Mucosa of descending colon (tissue), 3 donors: ENCODE measurements around the gene DNAJC15. TPM values are rescaled to one million over a fixed set of nuclear protein-coding genes. Genes with fewer than 3 reads are reported as not detected.

ENCODE experiments used
- ATAC-seq: fragments of 200-7000 bp; cut with Tn5 transposase; one replicate; pipeline ENCODE4 v1.9.1; 2020; ENCODE audit warnings: mild to moderate bottlenecking, moderate library complexity
- DNase-seq, 3 donors: peaks; one replicate each; pipeline ENCODE4 v3.0.0-alpha.2; 2020
- H3K36me3 ChIP-seq: fragments of 200-600 bp; one replicate; pipeline ENCODE4 v1.8.0; 2021; ENCODE audit warnings: low read depth, mild to moderate bottlenecking
- H3K4me1 ChIP-seq: fragments of 200-600 bp; one replicate; pipeline ENCODE4 v1.8.0; 2021; ENCODE audit warnings: low read depth, mild to moderate bottlenecking
- H3K4me3 ChIP-seq: fragments of 200-600 bp; one replicate; pipeline ENCODE4 v1.8.0; 2021; ENCODE audit warnings: mild to moderate bottlenecking
- H3K9me3 ChIP-seq: fragments of 200-600 bp; one replicate; pipeline ENCODE4 v1.8.0; 2021; ENCODE audit warnings: mild to moderate bottlenecking
- intact Hi-C, 2 donors: fragments of 100-400 bp; cut with DNase I in 1 of 2; cut with micrococcal nuclease in 1 of 2; formaldehyde crosslinking; loops; one replicate each; pipeline versions ENCODE4 v1.11.0 to v1.11.1; 2022; cut with DNase I, micrococcal nuclease
- total RNA-seq, 3 donors: library from RNA; stranded (reverse); fragmentation: NEBNext Ultra II Directional in 2 of 3; extraction: Animal tissue kit (Norgen Biotek cat#: 25700) in 2 of 3; gene quantifications; one replicate each; pipeline versions ENCODE4 v1.2.1 to v1.2.4, GENCODE V29; 2021 to 2023
- TF ChIP-seq, protein P1 (sequence below): fragments of 200-600 bp; IDR thresholded peaks from one replicate; pipeline ENCODE4 v1.8.0; 2022; ENCODE audit warnings: antibody characterized with exemption, mild to moderate bottlenecking
- donor health status: DM: no; HTN: no; CAD: no; lungs with moderate emphysema.
- donor health status: DM: no; HTN: no; CAD: no.
- donor health status: DM: no; HTN: yes; CAD: no.

The DNAJC15 gene
- total RNA-seq, 3 donors from 2014 or later, result 15.9 to 29.7 (median 27.2) TPM

DNA sequence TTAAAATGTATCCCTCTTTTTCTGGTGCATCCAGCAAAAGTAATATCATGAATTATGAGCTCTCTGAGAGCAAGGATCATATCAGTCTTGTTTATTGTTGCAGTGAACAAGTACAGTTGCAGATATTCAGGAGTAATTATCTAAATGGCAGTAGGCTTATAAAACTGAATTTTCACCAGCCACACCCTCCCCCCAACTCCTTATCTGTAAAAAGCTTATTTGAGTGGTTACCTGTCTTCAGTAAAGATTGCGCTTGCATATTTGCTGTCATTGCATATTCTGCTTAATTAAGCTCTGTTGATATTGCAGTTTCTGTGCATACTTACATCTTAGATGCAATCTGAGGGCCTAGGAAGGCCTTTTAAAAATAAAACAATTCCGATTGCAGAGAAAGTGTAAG is 87.3 kb downstream of the DNAJC15 start:
- intact Hi-C loops, result no loop called here
- no peaks in the 10 kb centered on the region for H3K4me1 ChIP-seq
- no peak for DNase-seq

DNA sequence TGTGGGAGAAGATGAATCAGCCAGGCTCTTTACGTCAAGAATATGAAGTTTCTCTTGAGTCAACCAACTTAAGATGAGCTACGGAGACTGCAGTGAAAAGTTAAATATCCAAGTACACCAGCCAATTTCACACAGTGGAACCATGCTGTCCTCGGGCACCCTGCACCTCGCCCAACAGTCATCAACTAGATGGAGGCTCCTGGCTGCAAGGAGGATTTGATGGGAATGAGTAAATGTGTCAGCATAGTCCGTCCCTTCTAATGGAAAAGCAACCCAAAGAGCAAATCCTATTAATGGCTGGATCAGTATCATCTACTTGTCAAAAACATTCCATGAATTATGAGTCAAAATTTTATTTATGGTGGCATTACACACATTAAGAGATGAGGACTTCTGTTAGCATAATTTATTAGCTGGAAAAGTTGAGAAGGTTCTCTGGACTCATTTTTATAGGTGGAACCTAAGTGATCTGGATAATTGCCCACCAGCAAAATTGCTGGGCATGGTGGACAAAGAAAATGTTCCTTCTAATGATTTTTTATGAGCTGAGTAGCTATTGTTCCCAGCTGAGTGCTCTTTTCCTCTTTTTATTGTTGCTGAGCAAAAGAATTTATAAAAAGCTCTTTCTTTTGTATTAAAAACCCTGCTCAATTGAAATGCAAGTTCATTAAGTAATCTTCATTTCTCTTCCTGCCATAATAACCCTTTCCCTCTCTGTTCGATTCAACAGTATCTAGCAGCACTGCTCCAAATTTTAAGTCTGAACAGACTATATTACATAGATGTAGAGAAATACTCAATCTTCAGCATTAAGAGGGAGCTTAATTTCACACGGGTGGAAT is 88.4 kb downstream of the DNAJC15 start:
- DNase-seq (no peak), ATAC-seq (no peak)
- TF ChIP-seq, protein P1, sequence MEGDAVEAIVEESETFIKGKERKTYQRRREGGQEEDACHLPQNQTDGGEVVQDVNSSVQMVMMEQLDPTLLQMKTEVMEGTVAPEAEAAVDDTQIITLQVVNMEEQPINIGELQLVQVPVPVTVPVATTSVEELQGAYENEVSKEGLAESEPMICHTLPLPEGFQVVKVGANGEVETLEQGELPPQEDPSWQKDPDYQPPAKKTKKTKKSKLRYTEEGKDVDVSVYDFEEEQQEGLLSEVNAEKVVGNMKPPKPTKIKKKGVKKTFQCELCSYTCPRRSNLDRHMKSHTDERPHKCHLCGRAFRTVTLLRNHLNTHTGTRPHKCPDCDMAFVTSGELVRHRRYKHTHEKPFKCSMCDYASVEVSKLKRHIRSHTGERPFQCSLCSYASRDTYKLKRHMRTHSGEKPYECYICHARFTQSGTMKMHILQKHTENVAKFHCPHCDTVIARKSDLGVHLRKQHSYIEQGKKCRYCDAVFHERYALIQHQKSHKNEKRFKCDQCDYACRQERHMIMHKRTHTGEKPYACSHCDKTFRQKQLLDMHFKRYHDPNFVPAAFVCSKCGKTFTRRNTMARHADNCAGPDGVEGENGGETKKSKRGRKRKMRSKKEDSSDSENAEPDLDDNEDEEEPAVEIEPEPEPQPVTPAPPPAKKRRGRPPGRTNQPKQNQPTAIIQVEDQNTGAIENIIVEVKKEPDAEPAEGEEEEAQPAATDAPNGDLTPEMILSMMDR, result no peak
- Histone ChIP-seq H3K4me1 (no peaks in the 10 kb centered on the region), H3K36me3 (no peaks in the 10 kb centered on the region), H3K9me3 (no peaks in the 10 kb centered on the region), H3K4me3 (no peak overlapping the region)
- intact Hi-C loops, result no loop called here

More for the DNA sequence above, 87.3 kb downstream of the DNAJC15 start:
- peak; percentile 16 for ATAC-seq
- Histone ChIP-seq H3K4me3 (no peak overlapping the region), H3K36me3 (no peaks in the 10 kb centered on the region), H3K9me3 (no peaks in the 10 kb centered on the region)
- TF ChIP-seq, protein P1, result no peak

DNA sequence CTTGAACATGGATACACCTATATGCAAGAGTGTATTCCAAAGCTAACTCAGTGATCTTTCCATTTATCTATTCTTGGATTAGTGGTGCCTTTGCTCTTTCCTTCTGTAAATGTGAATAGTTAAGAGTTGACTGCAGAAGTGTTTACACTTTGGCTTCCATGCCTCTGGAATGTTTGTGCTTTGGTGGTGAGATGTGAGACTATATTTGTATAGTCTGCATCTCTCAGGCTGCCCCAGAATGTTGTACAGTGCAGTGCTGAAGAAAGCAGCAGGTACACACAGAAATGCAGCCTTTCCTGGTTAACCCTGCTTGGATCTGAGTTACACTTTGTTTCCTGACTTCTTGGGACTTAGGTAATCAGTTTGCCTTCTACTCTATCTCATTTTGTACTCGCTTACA is 90.2 kb downstream of the DNAJC15 start:
- no peak overlapping the region for H3K4me3 ChIP-seq
- DNase-seq (no peak), ATAC-seq (no peak)
- H3K9me3 ChIP-seq, result no peaks in the 10 kb centered on the region
- intact Hi-C loops, result no loop called here
- TF ChIP-seq, protein P1, result no peak
- H3K4me1 ChIP-seq, result no peaks in the 10 kb centered on the region
- no peaks in the 10 kb centered on the region for H3K36me3 ChIP-seq

DNA sequence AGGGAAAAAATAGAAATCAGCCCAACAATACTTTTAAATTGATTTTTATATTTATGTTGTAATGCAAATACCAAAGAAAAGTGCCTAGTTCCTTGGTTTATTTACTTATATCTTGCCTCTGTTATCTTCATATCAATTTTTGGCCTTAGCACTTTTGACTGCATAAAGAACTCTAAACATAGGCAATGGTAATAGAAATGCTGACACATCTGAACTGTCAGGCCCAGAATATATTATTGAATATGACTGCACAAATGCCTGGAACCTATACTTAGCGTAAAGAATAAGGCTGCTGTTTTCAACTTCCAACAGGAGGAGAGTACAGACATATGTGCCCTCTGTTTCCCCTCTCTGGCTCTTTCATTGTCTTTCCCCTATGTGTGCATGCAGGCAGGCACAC is 91.1 kb downstream of the DNAJC15 start:
- no peak overlapping the region for H3K4me3 ChIP-seq
- ATAC-seq, result no peak
- TF ChIP-seq, protein P1, result no peak
- H3K36me3 ChIP-seq, result no peaks in the 10 kb centered on the region
- no peak for DNase-seq
- H3K4me1 ChIP-seq, result no peaks in the 10 kb centered on the region
- intact Hi-C loops, result no loop called here
- no peaks in the 10 kb centered on the region for H3K9me3 ChIP-seq

DNA sequence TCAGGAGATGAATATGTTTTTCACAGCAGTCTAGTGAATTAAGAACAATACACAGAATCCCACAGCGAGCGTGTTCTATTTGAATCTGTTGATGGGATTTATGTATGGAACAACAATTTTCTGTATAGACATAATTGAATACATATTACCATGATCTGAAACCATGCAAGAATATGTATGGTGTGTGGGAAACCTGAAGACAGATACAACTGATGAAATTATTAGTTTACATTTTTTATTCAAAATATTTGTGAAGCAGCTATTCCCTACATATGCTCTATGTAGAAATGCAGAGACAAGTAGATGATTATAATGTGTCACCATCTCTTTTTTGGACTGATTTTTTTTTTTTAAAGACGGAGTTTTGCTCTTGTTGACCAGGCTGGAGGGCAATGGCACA is 91.8 kb downstream of the DNAJC15 start:
- Histone ChIP-seq H3K4me1 (no peaks in the 10 kb centered on the region), H3K36me3 (no peaks in the 10 kb centered on the region), H3K9me3 (no peaks in the 10 kb centered on the region), H3K4me3 (no peak overlapping the region)
- no peak for DNase-seq
- no peak for ATAC-seq
- intact Hi-C loops, result no loop called here
- TF ChIP-seq, protein P1, result no peak
